GM15510 (cell line): Measurements from ENCODE around the gene CLCN7.

ENCODE experiments used
- POLR2A ChIP-seq: IDR thresholded peaks from 3 replicates; pipeline ENCODE4 v1.6.1; 2011; ENCODE audit warnings: borderline replicate concordance; ENCODE audit not compliant: insufficient read length; ENCODE audit errors: extremely low read depth

Gene CLCN7

DNA sequence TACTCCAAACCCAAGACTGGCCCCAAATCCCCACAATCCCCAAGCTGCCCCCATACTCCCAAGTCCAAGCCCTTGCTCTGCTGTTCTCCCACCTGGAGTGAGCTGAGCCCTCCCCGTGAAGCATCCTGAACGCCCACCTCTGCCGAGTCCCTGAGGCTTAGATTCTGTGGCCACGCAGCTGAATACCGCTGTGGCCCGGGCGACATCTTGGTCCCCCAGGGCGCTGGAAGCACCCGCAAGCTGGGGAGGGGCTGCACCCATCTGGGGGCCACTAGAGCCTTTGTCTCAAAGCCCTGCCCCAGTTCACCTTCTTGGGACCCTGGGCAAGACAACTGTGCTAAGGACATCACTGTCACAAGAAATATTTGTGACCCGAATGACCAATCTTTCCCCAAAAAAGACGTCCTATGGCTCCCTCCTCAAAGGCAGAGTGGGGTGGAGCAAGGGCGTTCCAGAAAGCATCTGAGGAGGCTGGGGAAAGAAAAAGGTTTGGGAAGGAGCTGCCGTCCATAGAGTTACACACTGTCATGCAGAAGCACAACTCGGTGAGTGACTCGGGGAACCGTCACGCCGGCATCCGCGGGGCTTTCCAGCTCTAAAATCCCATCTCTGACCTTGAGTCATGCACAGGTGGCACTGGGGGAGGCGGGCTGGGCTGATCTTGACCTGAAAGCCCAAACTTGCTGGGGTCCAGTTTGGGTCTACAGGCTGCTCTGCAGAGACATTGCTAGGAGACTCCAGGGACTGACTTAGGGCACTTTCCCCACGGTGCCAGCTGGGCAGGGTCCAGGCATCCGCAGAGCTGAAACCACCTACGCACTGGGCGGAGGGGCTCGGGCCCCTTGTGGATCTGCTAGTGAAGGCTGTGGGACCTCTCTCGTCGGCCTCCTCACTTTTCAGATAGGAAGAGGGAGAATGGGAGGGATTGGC, 7.3 kb upstream of the CLCN7 start:
- no peak for TF ChIP-seq POLR2A

DNA sequence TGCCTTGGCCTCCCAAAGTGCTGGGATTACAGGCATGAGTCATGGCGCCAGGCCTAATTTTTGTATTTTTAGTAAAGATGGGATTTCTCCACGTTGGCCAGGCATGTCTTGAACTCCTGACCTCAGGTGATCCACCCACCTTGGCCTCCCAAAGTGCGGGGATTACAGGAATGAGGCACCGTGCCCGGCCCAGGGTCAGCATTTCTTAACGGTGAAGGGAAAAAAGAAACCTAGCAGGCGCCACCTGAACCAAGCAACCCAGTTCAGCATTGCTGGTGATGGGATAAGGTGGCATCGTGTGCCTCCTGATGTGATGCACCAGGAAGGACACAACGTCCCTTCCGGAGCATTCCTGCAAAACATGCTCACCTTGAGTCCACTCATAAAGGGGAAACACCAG, 2.2 kb upstream of the CLCN7 start:
- no peak for TF ChIP-seq POLR2A

DNA sequence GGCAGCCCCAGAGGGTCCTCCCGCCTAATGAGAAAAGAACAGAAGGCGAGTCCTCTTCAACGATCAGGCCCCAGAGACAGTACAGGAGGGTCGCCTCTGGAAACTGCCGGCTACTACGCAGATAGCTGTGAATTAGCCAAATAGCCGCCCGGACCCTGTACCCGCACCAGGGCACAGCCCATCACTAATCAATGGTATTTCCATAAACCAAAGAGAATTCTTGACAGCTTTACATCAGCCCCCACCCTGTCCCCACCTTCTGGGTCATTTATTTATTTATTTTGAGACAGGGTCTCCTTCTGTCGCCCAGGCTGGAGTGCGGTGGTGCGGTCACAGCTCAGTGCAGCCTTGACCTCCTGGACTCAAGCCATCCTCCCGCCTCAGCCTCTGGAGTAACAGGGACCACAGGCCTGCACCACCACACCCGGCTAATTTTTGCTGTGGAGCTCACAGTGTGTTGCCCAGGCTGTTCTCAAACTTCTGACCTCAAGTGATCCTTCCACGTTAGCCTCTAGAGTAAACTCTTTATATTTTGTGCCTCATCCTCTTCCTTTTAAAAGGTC, 805 bp upstream of the CLCN7 start:
- TF ChIP-seq POLR2A, result no peak

DNA sequence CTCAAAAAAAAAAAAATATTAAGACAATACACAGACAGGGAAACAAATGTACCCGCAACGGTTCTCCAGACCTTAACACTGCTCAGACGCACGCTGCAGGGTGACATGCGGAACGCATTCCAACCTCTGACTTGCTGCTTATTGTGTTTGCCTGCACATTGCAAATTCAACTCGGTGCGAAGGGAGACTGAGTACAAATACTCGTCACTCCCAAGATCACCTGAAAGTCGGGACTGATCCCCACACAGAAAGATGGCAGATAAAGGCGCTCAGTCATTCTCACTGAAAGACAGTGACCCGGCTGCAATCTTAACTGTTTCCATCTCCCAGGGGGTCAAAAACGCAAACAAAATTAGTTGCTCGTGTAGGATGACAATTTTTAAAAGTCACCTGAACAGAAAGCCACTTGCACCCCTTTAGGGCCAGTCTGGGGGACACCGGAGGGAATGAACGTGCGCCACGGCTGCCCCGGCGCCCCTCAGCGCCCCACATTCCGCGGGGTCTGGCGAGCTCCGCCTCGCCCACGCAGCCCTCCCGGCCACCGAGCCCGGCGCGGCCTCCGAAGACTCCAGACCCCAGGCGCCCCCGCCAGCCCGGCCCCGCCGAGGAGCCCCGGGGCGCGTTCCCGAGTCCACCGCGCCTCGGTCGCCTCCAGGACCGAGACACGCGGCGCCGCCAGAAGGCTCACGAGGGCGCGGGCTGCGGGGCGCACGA, 589 bp downstream of the CLCN7 start:
- TF ChIP-seq POLR2A, result no peak

DNA sequence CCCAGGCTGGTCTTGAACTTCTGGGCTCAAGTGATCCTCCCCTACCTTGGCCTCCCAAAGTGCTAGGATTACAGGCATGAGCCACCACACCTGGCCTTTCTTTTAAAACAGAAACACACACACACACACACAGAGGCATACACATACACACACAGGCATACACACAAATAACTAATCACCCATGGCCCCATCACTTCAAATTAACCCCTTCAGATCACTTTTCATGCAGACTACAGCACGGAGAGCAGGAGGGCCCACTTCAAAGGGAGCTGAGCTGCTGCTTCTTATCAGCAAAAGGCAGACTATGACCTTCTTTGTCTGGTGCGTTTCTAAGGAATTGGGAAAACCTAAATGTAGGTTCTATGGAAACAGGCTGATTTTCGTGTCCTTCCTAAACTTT, 1.9 kb downstream of the CLCN7 start:
- TF ChIP-seq POLR2A, result no peak

DNA sequence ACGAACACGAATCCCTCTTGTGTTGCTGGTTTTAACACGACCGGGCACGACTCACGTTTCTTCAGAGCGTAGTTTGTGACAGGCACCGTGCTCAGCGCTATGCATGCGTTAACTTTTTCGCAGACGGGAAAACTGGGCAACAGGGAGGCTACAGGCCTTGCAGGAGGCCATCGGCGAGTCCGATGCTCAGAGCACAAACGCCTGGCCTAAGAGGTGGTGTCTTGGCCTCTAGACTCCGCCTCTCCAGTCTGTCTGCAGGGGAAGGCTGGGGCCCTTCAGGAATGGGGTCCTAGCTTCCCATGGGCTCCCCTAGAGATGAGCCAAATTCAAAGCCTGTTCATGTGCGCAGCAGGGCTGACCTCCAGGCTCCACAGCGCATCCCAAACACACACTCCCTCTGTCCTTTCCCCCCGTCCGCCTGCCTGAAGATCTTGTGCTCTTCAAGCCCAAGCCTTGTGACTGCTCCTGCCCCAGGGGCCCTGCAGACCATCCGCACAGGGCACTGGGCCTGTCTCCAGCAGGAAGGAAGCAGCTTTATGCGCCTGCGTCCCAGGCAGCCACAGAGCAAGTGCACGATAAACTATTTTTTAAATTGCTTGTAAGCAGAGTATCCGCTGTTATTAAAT, 3.1 kb downstream of the CLCN7 start:
- no peak for TF ChIP-seq POLR2A

DNA sequence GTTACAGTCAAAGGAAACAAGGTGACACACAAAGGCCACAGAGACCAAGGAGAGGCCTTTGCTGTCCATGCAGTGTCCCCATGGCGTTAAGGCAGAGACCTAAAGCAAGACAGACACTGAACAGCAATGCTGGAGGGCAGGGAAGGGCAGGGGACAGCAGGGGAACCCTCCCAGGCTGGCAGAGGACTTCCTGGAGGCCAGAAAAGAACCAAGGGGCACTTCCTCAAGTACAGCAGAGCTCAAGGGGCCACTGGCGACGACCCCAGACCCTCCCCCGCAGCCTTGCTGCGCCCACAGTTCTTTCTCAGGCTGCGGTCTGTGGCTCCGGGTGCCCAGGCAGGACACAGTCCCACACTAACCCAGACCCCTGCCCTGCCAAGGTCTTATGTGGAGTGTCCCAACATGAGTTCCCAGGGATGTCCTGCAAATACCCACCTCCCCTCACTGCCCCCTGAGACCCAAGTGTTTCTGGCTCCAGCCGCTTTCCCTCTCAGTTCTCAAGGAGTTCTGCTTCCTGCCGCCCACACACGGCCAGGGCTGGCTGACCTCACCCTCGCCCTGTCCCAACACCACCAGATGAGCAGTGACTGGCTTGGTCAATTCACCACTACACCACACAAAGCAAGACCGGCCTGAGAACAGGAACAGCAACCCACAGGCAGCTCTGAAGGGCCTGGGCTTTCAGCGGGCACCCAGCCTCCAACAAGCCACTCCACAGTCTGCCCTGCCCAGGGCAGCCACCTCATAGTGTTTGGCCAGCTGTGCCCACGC, 4.2 kb downstream of the CLCN7 start:
- TF ChIP-seq POLR2A, result no peak

DNA sequence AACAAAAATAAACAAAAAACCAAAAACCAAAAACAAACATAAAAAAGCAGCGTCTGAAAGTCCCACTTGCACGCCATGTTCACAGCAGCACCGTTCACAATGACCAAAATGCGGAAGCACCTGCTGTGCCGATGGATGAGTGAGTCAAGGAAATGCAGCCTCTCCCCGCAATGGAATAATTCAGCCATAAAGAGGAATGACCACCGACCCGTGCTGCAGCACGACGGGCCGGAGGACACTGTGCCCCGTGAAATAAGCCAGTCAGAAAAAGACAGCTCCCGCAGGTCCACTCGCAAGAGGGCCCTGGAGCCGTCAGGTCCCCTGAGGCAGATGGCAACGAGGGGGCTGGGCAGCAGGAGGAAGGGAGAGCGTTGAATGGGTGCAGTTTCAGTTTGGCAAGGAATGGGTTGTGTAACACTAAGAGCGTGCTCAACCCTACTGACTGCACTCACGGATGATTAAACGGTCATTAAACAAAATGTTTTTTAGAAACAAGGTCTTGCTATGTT, 5.1 kb downstream of the CLCN7 start:
- no peak for TF ChIP-seq POLR2A

DNA sequence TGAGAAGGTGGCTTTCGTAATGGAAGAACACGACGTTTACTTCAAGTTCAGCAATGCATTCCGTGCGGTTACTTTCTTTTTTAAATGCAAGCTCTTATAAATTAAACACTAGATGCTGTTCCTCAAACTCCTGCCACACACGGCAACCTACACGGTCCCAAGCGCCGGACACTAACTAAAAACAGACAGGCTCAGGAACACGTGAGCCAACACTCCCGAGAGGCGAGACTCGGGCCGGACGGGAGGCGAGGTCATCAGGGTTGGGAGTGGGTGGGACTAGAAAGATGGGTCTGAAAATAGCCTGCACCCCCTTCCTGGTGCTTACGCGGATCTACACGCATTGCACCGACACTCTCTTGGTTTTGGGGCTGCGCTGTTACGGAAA, 6.4 kb downstream of the CLCN7 start:
- TF ChIP-seq POLR2A, result no peak

DNA sequence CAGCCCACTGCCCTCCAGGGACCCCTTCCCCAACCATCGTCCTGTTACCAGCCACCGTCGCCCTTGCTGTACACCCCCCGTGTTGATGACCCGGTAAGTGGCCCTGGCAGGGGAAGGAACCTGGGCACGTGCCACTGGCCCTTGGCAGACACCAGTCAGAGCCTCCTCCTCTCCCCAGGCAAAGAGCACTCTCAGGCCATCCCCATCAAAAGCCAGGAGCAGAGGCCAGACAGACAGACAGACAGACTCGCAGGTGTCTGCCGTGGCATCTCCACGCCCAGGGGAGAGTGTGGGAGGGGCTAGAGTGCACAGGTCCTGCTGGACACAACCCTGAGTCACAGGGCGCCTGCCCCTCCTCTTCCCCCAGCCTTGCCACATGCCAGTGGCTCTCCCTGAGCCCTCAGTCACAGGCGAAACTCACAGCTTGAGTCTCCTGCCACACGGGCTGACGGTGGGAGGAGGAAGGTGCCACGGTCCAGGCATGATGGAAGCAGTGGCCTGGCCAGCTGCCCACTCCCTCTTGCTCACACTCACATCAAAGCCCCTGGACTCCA, 7.8 kb downstream of the CLCN7 start:
- no peak for TF ChIP-seq POLR2A

DNA sequence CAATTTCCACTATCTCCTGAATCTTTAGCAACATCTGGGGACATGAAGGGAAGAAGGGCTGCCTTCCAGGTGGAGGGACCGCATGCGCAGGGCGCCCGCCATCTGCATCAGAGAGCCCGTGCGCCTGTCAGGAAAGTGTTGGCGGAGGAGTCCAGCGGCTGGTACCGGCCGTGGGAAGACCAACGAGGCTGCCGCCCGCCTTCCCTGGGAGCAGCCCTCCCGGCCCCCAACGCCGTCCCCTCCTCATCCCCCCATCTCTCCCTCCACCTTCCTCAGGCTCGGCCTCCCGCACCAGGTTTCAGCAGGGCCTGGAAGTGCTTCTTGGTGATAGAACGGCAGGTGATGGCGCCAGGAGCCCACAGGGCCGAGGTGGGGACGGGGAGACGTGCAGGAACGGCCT, 8.8 kb downstream of the CLCN7 start:
- no peak for TF ChIP-seq POLR2A

DNA sequence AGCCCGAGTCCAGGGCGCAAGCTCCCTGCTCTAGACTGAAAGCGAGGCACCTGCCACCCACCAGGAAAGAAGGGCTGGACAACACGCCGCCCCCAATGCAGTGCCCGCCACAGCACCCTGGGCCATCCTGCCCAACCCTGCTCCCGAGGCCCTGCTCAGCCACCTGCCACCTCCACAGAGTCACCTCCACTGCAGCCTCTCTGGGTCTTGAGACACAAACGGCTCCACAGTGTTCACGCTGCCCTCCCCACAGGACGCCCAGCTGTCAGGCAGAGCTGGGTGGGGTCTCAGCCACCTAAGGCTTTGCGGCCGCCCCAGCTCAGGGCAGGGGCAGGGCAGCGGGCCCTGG, 9.3 kb downstream of the CLCN7 start:
- TF ChIP-seq POLR2A, result no peak

DNA sequence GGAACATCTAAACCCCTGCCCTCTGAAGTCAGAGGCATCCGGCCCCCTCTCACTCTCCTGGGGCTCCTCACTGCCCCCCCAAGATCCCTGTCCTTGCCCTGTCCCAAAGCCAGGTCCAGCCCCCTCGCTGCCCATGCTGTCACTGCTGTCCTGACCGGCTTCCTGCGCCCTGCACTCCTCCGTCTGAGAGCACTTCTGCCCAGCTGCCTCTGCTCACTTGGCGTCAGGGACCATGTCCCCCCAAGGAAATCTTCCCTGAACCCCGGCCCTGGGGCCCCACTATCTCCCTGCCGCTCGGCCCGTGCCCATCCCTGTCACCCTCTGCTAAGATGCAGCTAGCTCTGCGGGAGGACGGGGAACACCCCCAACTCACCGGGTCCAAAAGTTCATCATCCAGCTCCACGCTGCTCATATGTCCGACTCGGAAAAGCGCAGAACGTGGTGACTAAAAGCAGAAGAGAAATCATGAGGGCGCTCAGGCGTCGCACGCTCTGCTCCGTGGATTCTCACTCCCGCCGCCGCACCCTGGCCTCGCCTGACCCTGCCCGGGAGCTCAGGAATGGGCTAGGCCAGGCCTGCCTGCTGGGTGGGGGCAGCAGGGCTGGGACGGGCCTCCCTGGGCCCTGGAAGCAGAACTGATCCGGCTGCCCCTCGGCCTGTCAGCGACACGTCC, 9.8 kb downstream of the CLCN7 start:
- no peak for TF ChIP-seq POLR2A
